GM12873 (cell line): ENCODE data around the gene GRID2.

Source experiments
- CTCF ChIP-seq: IDR thresholded peaks from 2 replicates; pipeline ENCODE4 v1.5.1; 2012; ENCODE audit warnings: low read depth, mild to moderate bottlenecking, moderate library complexity, low read length, control low read depth; ENCODE audit not compliant: insufficient read depth; ENCODE audit errors: missing control alignments

GRID2 gene

GRCh38 chr4:93168053-93168452 lies 864.3 kb downstream of the GRID2 start:
- no peak for TF ChIP-seq CTCF

- TF ChIP-seq CTCF: no peak
These were observed 866.2 kb downstream of the GRID2 start for GRCh38 chr4:93169966-93170365.

- TF ChIP-seq CTCF: no peak
These were observed 870.8 kb downstream of the GRID2 start for GRCh38 chr4:93174598-93174997.

- no peak for TF ChIP-seq CTCF
These were observed 874.5 kb downstream of the GRID2 start for GRCh38 chr4:93178279-93178678.

- no peak for TF ChIP-seq CTCF
These were observed 875.3 kb downstream of the GRID2 start for GRCh38 chr4:93179044-93179443.

- no peak for TF ChIP-seq CTCF
These were observed 879.0 kb downstream of the GRID2 start for GRCh38 chr4:93182722-93183121.

GRCh38 chr4:93183576-93183975 lies 879.8 kb downstream of the GRID2 start:
- no peak for TF ChIP-seq CTCF
